Breast epithelium (tissue), 3 donors: ENCODE measurements around the gene MRPL27.

Experiments used
- CTCF ChIP-seq, 3 donors: fragments of 450-650 bp; IDR thresholded peaks; one replicate each; pipeline ENCODE4 v1.5.1; 2016 to 2017; ENCODE audit warnings: antibody characterized with exemption in 3 of 3, mild to moderate bottlenecking in 3 of 3, moderate library complexity in 3 of 3
- POLR2A ChIP-seq: fragments of 450-650 bp; IDR thresholded peaks from one replicate; pipeline ENCODE4 v1.6.1; 2016; ENCODE audit warnings: antibody characterized with exemption, mild to moderate bottlenecking, moderate library complexity

- TF ChIP-seq CTCF (IDR thresholded peaks at IDR 0.05) (no peak), POLR2A (no peak)
Measured at GRCh38 chr17:50414808-50415207, 41.8 kb upstream of the MRPL27 start.
